ENCODE measurements around the gene SLC9A9. TPM values are rescaled to one million over a fixed set of nuclear protein-coding genes. Genes with fewer than 3 reads are reported as not detected.

SLC9A9 gene
- total and polyA plus RNA-seq, 2 donors from 2014 or later: 3.7 to 16.5 TPM

DNA sequence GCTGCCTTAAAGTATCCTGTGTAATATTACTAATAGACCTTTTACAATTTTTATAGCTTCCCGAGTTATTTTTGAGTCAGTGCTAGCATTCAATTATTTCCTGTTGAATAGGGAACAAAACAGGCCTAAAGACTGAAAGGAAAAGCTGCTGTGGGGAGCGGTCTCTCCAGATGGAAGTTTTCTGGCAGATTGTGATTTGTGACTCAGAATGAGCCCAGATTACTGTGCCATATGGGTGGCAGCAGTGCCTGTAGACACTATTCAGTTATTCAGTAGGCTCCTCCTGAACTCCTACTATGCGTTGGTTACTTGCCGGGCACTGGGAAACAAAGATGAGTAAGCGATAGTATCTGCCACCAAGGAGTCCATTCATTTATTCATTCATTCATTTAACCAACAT is 516.9 kb downstream of the SLC9A9 start:
- DNase-seq (no peak), FAIRE-seq (no peak)
- Histone ChIP-seq H3K27ac (ENCODE audit: low read depth in 2 of 2, low read length in 2 of 2) (no peak overlapping the region), H3K4me1 (ENCODE audit: control insufficient read depth in 2 of 3, insufficient read depth in 2 of 3, low read depth in 1 of 3, low read length in 3 of 3) (peaks cover 5 to 12% (median 6%) of the 10 kb centered on the region in 3 donors), H3K27me3 (ENCODE audit: control insufficient read depth, insufficient read depth, low read length) (no peaks in the 10 kb centered on the region), H3K9ac (ENCODE audit: low read length in 3 of 3) (no peak overlapping the region), H3K4me3 (ENCODE audit: low read length in 3 of 3) (no peak overlapping the region), H3K9me3 (ENCODE audit: control insufficient read depth in 2 of 3, insufficient read depth in 1 of 3, low read length in 3 of 3) (no peaks in the 10 kb centered on the region), H3K36me3 (ENCODE audit: control insufficient read depth in 2 of 3, insufficient read depth in 3 of 3, low read length in 3 of 3) (no peaks in the 10 kb centered on the region)
- TF ChIP-seq, protein P1, sequence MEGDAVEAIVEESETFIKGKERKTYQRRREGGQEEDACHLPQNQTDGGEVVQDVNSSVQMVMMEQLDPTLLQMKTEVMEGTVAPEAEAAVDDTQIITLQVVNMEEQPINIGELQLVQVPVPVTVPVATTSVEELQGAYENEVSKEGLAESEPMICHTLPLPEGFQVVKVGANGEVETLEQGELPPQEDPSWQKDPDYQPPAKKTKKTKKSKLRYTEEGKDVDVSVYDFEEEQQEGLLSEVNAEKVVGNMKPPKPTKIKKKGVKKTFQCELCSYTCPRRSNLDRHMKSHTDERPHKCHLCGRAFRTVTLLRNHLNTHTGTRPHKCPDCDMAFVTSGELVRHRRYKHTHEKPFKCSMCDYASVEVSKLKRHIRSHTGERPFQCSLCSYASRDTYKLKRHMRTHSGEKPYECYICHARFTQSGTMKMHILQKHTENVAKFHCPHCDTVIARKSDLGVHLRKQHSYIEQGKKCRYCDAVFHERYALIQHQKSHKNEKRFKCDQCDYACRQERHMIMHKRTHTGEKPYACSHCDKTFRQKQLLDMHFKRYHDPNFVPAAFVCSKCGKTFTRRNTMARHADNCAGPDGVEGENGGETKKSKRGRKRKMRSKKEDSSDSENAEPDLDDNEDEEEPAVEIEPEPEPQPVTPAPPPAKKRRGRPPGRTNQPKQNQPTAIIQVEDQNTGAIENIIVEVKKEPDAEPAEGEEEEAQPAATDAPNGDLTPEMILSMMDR (IDR thresholded peaks at IDR 0.05; ENCODE audit: borderline replicate concordance, extremely low read depth, insufficient read depth): no peak
- intact Hi-C loops (cut with DNase I): no loop called here

DNA sequence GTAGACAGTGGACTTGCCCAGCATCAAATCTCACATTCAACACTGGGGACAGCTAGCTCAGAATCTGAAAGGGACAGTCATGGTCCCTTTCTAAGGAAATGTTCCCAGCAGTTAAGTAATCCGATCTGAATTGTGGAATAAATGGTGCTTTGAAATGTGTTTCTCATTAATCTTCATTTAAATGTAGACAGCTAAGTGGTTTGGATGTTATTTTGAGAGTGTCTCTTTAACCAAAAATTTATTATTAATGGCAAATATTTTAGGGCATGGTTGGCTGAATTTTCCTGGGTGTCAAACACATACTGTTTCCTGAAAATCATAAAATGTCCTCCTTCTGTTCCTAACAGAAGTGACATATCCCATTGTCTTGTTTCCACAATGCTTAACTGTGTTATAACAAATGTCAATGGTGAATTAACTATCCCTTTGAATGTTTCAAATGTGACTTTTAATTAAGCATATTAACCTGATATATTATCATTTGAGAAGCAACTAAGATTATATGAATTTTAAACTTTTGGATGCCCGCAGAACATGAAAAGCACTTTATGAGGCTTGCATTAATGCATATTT is 517.9 kb downstream of the SLC9A9 start:
- H3K4me3 ChIP-seq (ENCODE audit: low read length in 3 of 3): no peak overlapping the region
- no peaks in the 10 kb centered on the region for H3K27me3 ChIP-seq (ENCODE audit: control insufficient read depth, insufficient read depth, low read length)
- no peak overlapping the region for H3K9ac ChIP-seq (ENCODE audit: low read length in 3 of 3)
- TF ChIP-seq, protein P1 (IDR thresholded peaks at IDR 0.05; ENCODE audit: borderline replicate concordance, extremely low read depth, insufficient read depth): no peak
- DNase-seq (no peak), FAIRE-seq (no peak)
- H3K9me3 ChIP-seq (ENCODE audit: control insufficient read depth in 2 of 3, insufficient read depth in 1 of 3, low read length in 3 of 3): no peaks in the 10 kb centered on the region
- peaks cover 5 to 12% (median 6%) of the 10 kb centered on the region in 3 donors for H3K4me1 ChIP-seq (ENCODE audit: control insufficient read depth in 2 of 3, insufficient read depth in 2 of 3, low read depth in 1 of 3, low read length in 3 of 3)
- intact Hi-C loops (cut with DNase I): no loop called here
- H3K36me3 ChIP-seq (ENCODE audit: control insufficient read depth in 2 of 3, insufficient read depth in 3 of 3, low read length in 3 of 3): no peaks in the 10 kb centered on the region
- no peak overlapping the region for H3K27ac ChIP-seq (ENCODE audit: low read depth in 2 of 2, low read length in 2 of 2)

DNA sequence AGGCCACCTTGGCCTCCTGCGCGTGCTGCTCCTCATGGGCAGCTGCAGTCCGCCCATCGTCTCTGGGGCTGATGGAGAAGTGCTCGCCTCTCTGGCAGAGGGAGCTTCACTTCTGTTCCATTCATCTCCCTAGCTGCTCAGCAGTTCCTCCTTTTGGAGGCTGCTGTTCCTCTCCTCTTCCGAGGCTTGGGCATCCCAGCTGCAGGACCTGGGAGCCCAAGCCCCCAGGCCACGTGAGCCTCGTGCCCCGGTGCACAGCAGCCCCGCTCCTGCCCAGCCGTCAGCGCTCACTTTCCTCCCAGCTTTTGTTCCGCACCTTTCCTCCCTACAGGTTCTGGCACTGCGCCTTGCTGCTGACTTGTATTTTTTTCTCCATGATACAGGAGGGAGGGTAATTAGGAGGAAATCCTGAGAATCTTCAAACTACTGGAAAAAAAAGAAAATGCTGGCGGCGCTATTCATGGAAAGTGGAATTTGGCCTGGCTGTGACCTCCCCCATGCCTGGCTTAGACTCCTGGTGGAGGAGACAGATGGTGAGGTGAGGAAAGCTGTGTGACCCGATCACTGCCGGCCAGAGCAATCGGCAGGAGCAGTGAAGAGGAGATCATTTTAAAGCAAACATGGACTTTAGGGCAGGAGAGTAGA is 518.6 kb downstream of the SLC9A9 start:
- no peak for FAIRE-seq
- no peaks in the 10 kb centered on the region for H3K27me3 ChIP-seq (ENCODE audit: control insufficient read depth, insufficient read depth, low read length)
- H3K4me1 ChIP-seq (ENCODE audit: control insufficient read depth in 2 of 3, insufficient read depth in 2 of 3, low read depth in 1 of 3, low read length in 3 of 3): peaks cover 5 to 12% (median 6%) of the 10 kb centered on the region in 3 donors
- intact Hi-C loops (cut with DNase I): no loop called here
- H3K9me3 ChIP-seq (ENCODE audit: control insufficient read depth in 2 of 3, insufficient read depth in 1 of 3, low read length in 3 of 3): no peaks in the 10 kb centered on the region
- no peak overlapping the region for H3K27ac ChIP-seq (ENCODE audit: low read depth in 2 of 2, low read length in 2 of 2)
- no peaks in the 10 kb centered on the region for H3K36me3 ChIP-seq (ENCODE audit: control insufficient read depth in 2 of 3, insufficient read depth in 3 of 3, low read length in 3 of 3)
- TF ChIP-seq, protein P1 (IDR thresholded peaks at IDR 0.05; ENCODE audit: borderline replicate concordance, extremely low read depth, insufficient read depth): no peak
- H3K4me3 ChIP-seq (ENCODE audit: low read length in 3 of 3): no peak overlapping the region
- DNase-seq: peak; percentile 53 to 82 (median 56)
- H3K9ac ChIP-seq (ENCODE audit: low read length in 3 of 3): no peak overlapping the region
